ENCODE measurements around the gene ANKRD23.
"Not testable (repeated sequence)": the region's sequence is repeated elsewhere in the genome, so short reads cannot be mapped to it uniquely, and the experiment has no call there.

Gene ANKRD23

GRCh38 chr2:96889502-96889901 is 45.7 kb upstream of the ANKRD23 start:
- DNase-seq; H3K18ac ChIP-seq (ENCODE audit: low read length); H3K4ac ChIP-seq (ENCODE audit: low read depth, low read length); H4K12ac ChIP-seq (ENCODE audit: low read depth, low read length); H2AFZ ChIP-seq (ENCODE audit: insufficient read depth, low read length, poor library complexity); H2BK12ac ChIP-seq (ENCODE audit: low read length); H3K4me3 ChIP-seq (ENCODE audit: low read depth, low read length); H3K4me2 ChIP-seq (ENCODE audit: low read length); H2BK5ac ChIP-seq (ENCODE audit: low read depth, low read length, poor library complexity); H4K91ac ChIP-seq (ENCODE audit: low read depth, low read length); H3K14ac ChIP-seq (ENCODE audit: low read length); H4K8ac ChIP-seq (ENCODE audit: low read depth, low read length); H2AK5ac ChIP-seq (ENCODE audit: low read length); H3K27ac ChIP-seq (ENCODE audit: low read depth, low read length); H3K23ac ChIP-seq (ENCODE audit: low read length); H3K27me3 ChIP-seq (ENCODE audit: insufficient read depth, low read length); H2BK120ac ChIP-seq (ENCODE audit: insufficient read depth, low read length, poor library complexity); H3K9ac ChIP-seq (ENCODE audit: low read length); H3K36me3 ChIP-seq (ENCODE audit: control insufficient read depth in 1 of 2, insufficient read depth in 2 of 2, low read length in 2 of 2); H3K9me3 ChIP-seq (ENCODE audit: insufficient read depth, low read depth, low read length): not testable (repeated sequence)
- WGBS (ENCODE audit: extremely low coverage, insufficient coverage, insufficient read length): no CpG with 5 or more reads among the region's 5 CpGs
- Histone ChIP-seq H3K79me2 (ENCODE audit: control insufficient read depth, insufficient read depth, low read length, poor library complexity) (peaks cover 28% of the 10 kb centered on the region), H3K79me1 (ENCODE audit: low read length) (peaks cover 72% of the 10 kb centered on the region), H3K4me1 (ENCODE audit: control insufficient read depth in 1 of 2, insufficient read depth in 2 of 2, low read length in 2 of 2) (peaks cover 68 to 76% of the 10 kb centered on the region in 2 experiments)

GRCh38 chr2:96888072-96889011 is 44.5 kb upstream of the ANKRD23 start:
- peaks cover 79% of the 10 kb centered on the region for H3K79me1 ChIP-seq (ENCODE audit: low read length)
- no CpG with 5 or more reads among the region's 12 CpGs for WGBS (ENCODE audit: extremely low coverage, insufficient coverage, insufficient read length)
- H3K27ac ChIP-seq (ENCODE audit: low read depth, low read length): peak overlapping the region; percentile 81
- no peak overlapping the region for H2AFZ ChIP-seq (ENCODE audit: insufficient read depth, low read length, poor library complexity)
- H2BK120ac ChIP-seq (ENCODE audit: insufficient read depth, low read length, poor library complexity): peak overlapping the region; percentile 69
- H3K18ac ChIP-seq (ENCODE audit: low read length): peak overlapping the region; percentile 51
- H2BK5ac ChIP-seq (ENCODE audit: low read depth, low read length, poor library complexity): peak overlapping the region; percentile 47
- peak overlapping the region; percentile 52 for H3K14ac ChIP-seq (ENCODE audit: low read length)
- peaks cover 37% of the 10 kb centered on the region for H3K79me2 ChIP-seq (ENCODE audit: control insufficient read depth, insufficient read depth, low read length, poor library complexity)
- H3K36me3 ChIP-seq (ENCODE audit: control insufficient read depth in 1 of 2, insufficient read depth in 2 of 2, low read length in 2 of 2): no peaks in the 10 kb centered on the region
- H3K4ac ChIP-seq (ENCODE audit: low read depth, low read length): peak overlapping the region; percentile 38
- H3K23ac ChIP-seq (ENCODE audit: low read length): no peak overlapping the region
- H2AK5ac ChIP-seq (ENCODE audit: low read length): peak overlapping the region; percentile 70
- peaks cover 2% of the 10 kb centered on the region for H3K9me3 ChIP-seq (ENCODE audit: insufficient read depth, low read depth, low read length)
- peak overlapping the region; percentile 6 for H3K4me2 ChIP-seq (ENCODE audit: low read length)
- no peaks in the 10 kb centered on the region for H3K27me3 ChIP-seq (ENCODE audit: insufficient read depth, low read length)
- peak overlapping the region; percentile 40 for H4K8ac ChIP-seq (ENCODE audit: low read depth, low read length)
- no peak overlapping the region for H3K4me3 ChIP-seq (ENCODE audit: low read depth, low read length)
- peak overlapping the region; percentile 85 for H4K91ac ChIP-seq (ENCODE audit: low read depth, low read length)
- H3K9ac ChIP-seq (ENCODE audit: low read length): no peak overlapping the region
- H3K4me1 ChIP-seq (ENCODE audit: control insufficient read depth in 1 of 2, insufficient read depth in 2 of 2, low read length in 2 of 2): peaks cover 79 to 86% of the 10 kb centered on the region in 2 experiments
- DNase-seq: peak; percentile 86 to 92
- H4K12ac ChIP-seq (ENCODE audit: low read depth, low read length): peak overlapping the region; percentile 3
- peak overlapping the region; percentile 53 for H2BK12ac ChIP-seq (ENCODE audit: low read length)

- peak; percentile 73 to 75 for DNase-seq
- no peaks in the 10 kb centered on the region for H3K27me3 ChIP-seq (ENCODE audit: insufficient read depth, low read length)
- H3K4me3 ChIP-seq (ENCODE audit: low read depth, low read length): no peak overlapping the region
- H3K4ac ChIP-seq (ENCODE audit: low read depth, low read length): peak overlapping the region; percentile 38
- H4K12ac ChIP-seq (ENCODE audit: low read depth, low read length): peak overlapping the region; percentile 3
- peaks cover 2% of the 10 kb centered on the region for H3K9me3 ChIP-seq (ENCODE audit: insufficient read depth, low read depth, low read length)
- peaks cover 39% of the 10 kb centered on the region for H3K79me2 ChIP-seq (ENCODE audit: control insufficient read depth, insufficient read depth, low read length, poor library complexity)
- peak overlapping the region; percentile 40 for H4K8ac ChIP-seq (ENCODE audit: low read depth, low read length)
- peak overlapping the region; percentile 69 for H2BK120ac ChIP-seq (ENCODE audit: insufficient read depth, low read length, poor library complexity)
- peak overlapping the region; percentile 4 for H2AFZ ChIP-seq (ENCODE audit: insufficient read depth, low read length, poor library complexity)
- H2AK5ac ChIP-seq (ENCODE audit: low read length): peak overlapping the region; percentile 53
- WGBS (ENCODE audit: extremely low coverage, insufficient coverage, insufficient read length): no CpG with 5 or more reads among the region's 18 CpGs
- peak overlapping the region; percentile 85 for H4K91ac ChIP-seq (ENCODE audit: low read depth, low read length)
- H3K79me1 ChIP-seq (ENCODE audit: low read length): peaks cover 82% of the 10 kb centered on the region
- H3K14ac ChIP-seq (ENCODE audit: low read length): peak overlapping the region; percentile 48
- peaks cover 85 to 89% of the 10 kb centered on the region in 2 experiments for H3K4me1 ChIP-seq (ENCODE audit: control insufficient read depth in 1 of 2, insufficient read depth in 2 of 2, low read length in 2 of 2)
- peak overlapping the region; percentile 81 for H3K27ac ChIP-seq (ENCODE audit: low read depth, low read length)
- H3K36me3 ChIP-seq (ENCODE audit: control insufficient read depth in 1 of 2, insufficient read depth in 2 of 2, low read length in 2 of 2): no peaks in the 10 kb centered on the region
- H2BK5ac ChIP-seq (ENCODE audit: low read depth, low read length, poor library complexity): peak overlapping the region; percentile 26
- H3K4me2 ChIP-seq (ENCODE audit: low read length): peak overlapping the region; percentile 6
- peak overlapping the region; percentile 84 for H2BK12ac ChIP-seq (ENCODE audit: low read length)
- H3K23ac ChIP-seq (ENCODE audit: low read length): no peak overlapping the region
- peak overlapping the region; percentile 51 for H3K18ac ChIP-seq (ENCODE audit: low read length)
- no peak overlapping the region for H3K9ac ChIP-seq (ENCODE audit: low read length)
Observed at GRCh38 chr2:96887493-96888012, 43.7 kb upstream of the ANKRD23 start.

- H3K4me1 ChIP-seq (ENCODE audit: control insufficient read depth in 1 of 2, insufficient read depth in 2 of 2, low read length in 2 of 2): peaks cover 80 to 86% of the 10 kb centered on the region in 2 experiments
- H3K36me3 ChIP-seq (ENCODE audit: control insufficient read depth in 1 of 2, insufficient read depth in 2 of 2, low read length in 2 of 2): no peaks in the 10 kb centered on the region
- H3K14ac ChIP-seq (ENCODE audit: low read length): peak overlapping the region; percentile 83
- H4K12ac ChIP-seq (ENCODE audit: low read depth, low read length): no peak overlapping the region
- H3K23ac ChIP-seq (ENCODE audit: low read length): no peak overlapping the region
- H3K9ac ChIP-seq (ENCODE audit: low read length): no peak overlapping the region
- peaks cover 37% of the 10 kb centered on the region for H3K79me2 ChIP-seq (ENCODE audit: control insufficient read depth, insufficient read depth, low read length, poor library complexity)
- H3K18ac ChIP-seq (ENCODE audit: low read length): peak overlapping the region; percentile 84
- peaks cover 2% of the 10 kb centered on the region for H3K9me3 ChIP-seq (ENCODE audit: insufficient read depth, low read depth, low read length)
- H2AK5ac ChIP-seq (ENCODE audit: low read length): peak overlapping the region; percentile 90
- peak overlapping the region; percentile 97 for H2BK120ac ChIP-seq (ENCODE audit: insufficient read depth, low read length, poor library complexity)
- peak overlapping the region; percentile 32 for H2AFZ ChIP-seq (ENCODE audit: insufficient read depth, low read length, poor library complexity)
- no peak overlapping the region for H3K4me2 ChIP-seq (ENCODE audit: low read length)
- no peaks in the 10 kb centered on the region for H3K27me3 ChIP-seq (ENCODE audit: insufficient read depth, low read length)
- DNase-seq: peak in 1 of 2 donors; percentile 44
- peak overlapping the region; percentile 73 for H2BK5ac ChIP-seq (ENCODE audit: low read depth, low read length, poor library complexity)
- H3K27ac ChIP-seq (ENCODE audit: low read depth, low read length): peak overlapping the region; percentile 63
- peaks cover 82% of the 10 kb centered on the region for H3K79me1 ChIP-seq (ENCODE audit: low read length)
- no peak overlapping the region for H3K4me3 ChIP-seq (ENCODE audit: low read depth, low read length)
- peak overlapping the region; percentile 95 for H4K91ac ChIP-seq (ENCODE audit: low read depth, low read length)
- H4K8ac ChIP-seq (ENCODE audit: low read depth, low read length): peak overlapping the region; percentile 58
- peak overlapping the region; percentile 63 for H2BK12ac ChIP-seq (ENCODE audit: low read length)
- WGBS (ENCODE audit: extremely low coverage, insufficient coverage, insufficient read length): no CpG with 5 or more reads among the region's 23 CpGs
- H3K4ac ChIP-seq (ENCODE audit: low read depth, low read length): peak overlapping the region; percentile 3
Observed at GRCh38 chr2:96885432-96886347, 41.9 kb upstream of the ANKRD23 start.

All from trophoblast cell (in vitro differentiated cells and primary cell).